ENCODE measurements around the gene RPS27L. TPM values are rescaled to one million over a fixed set of nuclear protein-coding genes. Genes with fewer than 3 reads are reported as not detected.

The RPS27L gene
- total RNA-seq, 1 experiment from 2014 or later = 133 TPM

DNA sequence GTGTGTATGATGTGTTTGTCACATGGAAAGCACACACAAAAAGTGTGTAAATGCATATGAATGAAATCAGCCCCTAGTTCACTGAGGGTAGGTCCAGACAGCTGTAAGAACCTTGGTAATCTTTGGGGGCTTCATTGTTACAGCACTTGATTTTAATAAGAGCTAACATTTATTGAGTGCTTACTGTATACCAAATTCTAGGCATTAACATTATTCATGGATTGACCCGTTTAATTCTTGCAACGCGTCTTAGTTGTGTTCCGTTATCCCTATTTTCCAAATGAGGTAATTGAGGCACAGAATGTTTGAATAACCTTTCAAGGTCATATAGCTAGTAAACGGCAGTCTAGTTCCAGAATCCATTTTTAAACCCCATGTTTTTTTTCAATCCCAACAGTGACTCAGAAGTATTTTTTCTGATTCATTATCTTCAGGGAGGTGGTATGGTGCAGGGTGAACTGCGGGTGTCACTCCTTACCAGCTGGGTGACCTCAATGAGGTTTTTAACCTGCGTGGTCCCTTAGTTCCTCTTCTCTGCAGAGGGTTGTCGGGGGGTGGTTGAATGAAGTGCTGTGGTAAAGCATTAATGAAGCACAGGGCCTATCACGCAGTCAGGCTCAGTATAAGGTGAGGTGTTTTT is 46.3 kb upstream of the RPS27L start:
- Mint-ChIP-seq H3K9me3 (no peaks in the 10 kb centered on the region), H3K36me3 (no peaks in the 10 kb centered on the region; the same call in 1 of the 2 replicates), H3K27ac (no peak overlapping the region), H3K4me3 (no peak overlapping the region), H3K27me3 (ENCODE audit: low read depth) (no peaks in the 10 kb centered on the region), H3K4me1 (peaks cover 29% of the 10 kb centered on the region)
- no peak for DNase-seq (ENCODE audit: low spot score)
- CTCF ChIA-PET = interaction anchor here (1.2 to 2.1 kb wide), 3 partner anchors 10 to 199 kb away, joined by 3 to 6 read pairs (median 3); no protein-coding TSS in a partner anchor
- TF ChIP-seq MLX (CRISPR knock-in tag; IDR thresholded peaks at IDR 0.05) (no peak), CBFB (CRISPR knock-in tag; IDR thresholded peaks at IDR 0.05; ENCODE audit: low read depth) (no peak), KAT7 (CRISPR knock-in tag; IDR thresholded peaks at IDR 0.05; ENCODE audit: borderline replicate concordance) (no peak), ZNF396 (CRISPR knock-in tag; IDR thresholded peaks at IDR 0.05; ENCODE audit: borderline replicate concordance) (no peak), SP1 (CRISPR knock-in tag; conservative IDR thresholded peaks at IDR 0.05) (no peak), ATF1 (CRISPR knock-in tag; IDR thresholded peaks at IDR 0.05) (no peak), PRRX2 (CRISPR knock-in tag; IDR thresholded peaks at IDR 0.05) (no peak), ZBTB21 (CRISPR knock-in tag; IDR thresholded peaks at IDR 0.05; ENCODE audit: borderline replicate concordance) (no peak), GRHL2 (CRISPR knock-in tag; IDR thresholded peaks at IDR 0.05; ENCODE audit: insufficient replicate concordance, severe bottlenecking) (no peak), ZNF263 (CRISPR knock-in tag; IDR thresholded peaks at IDR 0.05; ENCODE audit: low read depth) (no peak), JAZF1 (CRISPR knock-in tag; IDR thresholded peaks at IDR 0.05) (no peak), RORB (CRISPR knock-in tag; IDR thresholded peaks at IDR 0.05) (no peak), ESRRA (CRISPR knock-in tag; IDR thresholded peaks at IDR 0.05; ENCODE audit: borderline replicate concordance) (no peak)
- TF ChIP-seq, protein P1, sequence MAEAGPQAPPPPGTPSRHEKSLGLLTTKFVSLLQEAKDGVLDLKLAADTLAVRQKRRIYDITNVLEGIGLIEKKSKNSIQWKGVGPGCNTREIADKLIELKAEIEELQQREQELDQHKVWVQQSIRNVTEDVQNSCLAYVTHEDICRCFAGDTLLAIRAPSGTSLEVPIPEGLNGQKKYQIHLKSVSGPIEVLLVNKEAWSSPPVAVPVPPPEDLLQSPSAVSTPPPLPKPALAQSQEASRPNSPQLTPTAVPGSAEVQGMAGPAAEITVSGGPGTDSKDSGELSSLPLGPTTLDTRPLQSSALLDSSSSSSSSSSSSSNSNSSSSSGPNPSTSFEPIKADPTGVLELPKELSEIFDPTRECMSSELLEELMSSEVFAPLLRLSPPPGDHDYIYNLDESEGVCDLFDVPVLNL (CRISPR knock-in tag; IDR thresholded peaks at IDR 0.05; ENCODE audit: borderline replicate concordance, low read depth) = no peak
- POLR2A ChIA-PET = no interaction called here
- ATAC-seq = peak; percentile 57; the same call in 1 of the 2 replicates

- ATAC-seq (no peak), DNase-seq (ENCODE audit: low spot score) (no peak)
- Mint-ChIP-seq H3K9me3 (no peaks in the 10 kb centered on the region), H3K4me3 (no peak overlapping the region), H3K4me1 (peaks cover 36% of the 10 kb centered on the region), H3K27me3 (ENCODE audit: low read depth) (no peaks in the 10 kb centered on the region), H3K27ac (peak overlapping the region; percentile 48; the same call in 1 of the 2 replicates), H3K36me3 (no peaks in the 10 kb centered on the region; the same call in 1 of the 2 replicates)
- ChIA-PET CTCF (interaction anchor here (0.6 to 2.1 kb wide), 7 partner anchors 9 to 461 kb away, joined by 3 to 6 read pairs (median 4); no protein-coding TSS in a partner anchor), POLR2A (interaction anchor here (0.6 to 1.1 kb wide), 2 partner anchors 14 to 717 kb away, joined by 3 read pairs; partner anchors contain the start of gene RAB8B)
- TF ChIP-seq ZNF671 (CRISPR knock-in tag; IDR thresholded peaks at IDR 0.05) (no peak), NFE2L1 (CRISPR knock-in tag; IDR thresholded peaks at IDR 0.05) (no peak), ZNF423 (CRISPR knock-in tag; IDR thresholded peaks at IDR 0.05) (no peak)
Measured at GRCh38 chr15:63202861-63203260, 45.6 kb upstream of the RPS27L start.

- ATAC-seq = no peak
- ChIA-PET CTCF (no interaction called here), POLR2A (no interaction called here)
- Mint-ChIP-seq H3K4me3 (no peak overlapping the region), H3K36me3 (no peaks in the 10 kb centered on the region; the same call in 1 of the 2 replicates), H3K27me3 (ENCODE audit: low read depth) (no peaks in the 10 kb centered on the region), H3K27ac (peak overlapping the region; percentile 6; the same call in 1 of the 2 replicates), H3K4me1 (peaks cover 56% of the 10 kb centered on the region), H3K9me3 (no peaks in the 10 kb centered on the region)
- DNase-seq (ENCODE audit: low spot score) = no peak
- TF ChIP-seq ZNF671 (CRISPR knock-in tag; IDR thresholded peaks at IDR 0.05) = no peak
- TF ChIP-seq ELF4 (CRISPR knock-in tag; IDR thresholded peaks at IDR 0.05; ENCODE audit: low read depth) = no peak
- TF ChIP-seq ZMAT4 (CRISPR knock-in tag; IDR thresholded peaks at IDR 0.05) = no peak
- TF ChIP-seq ZNF396 (CRISPR knock-in tag; IDR thresholded peaks at IDR 0.05; ENCODE audit: borderline replicate concordance) = no peak
- TF ChIP-seq, protein P2, sequence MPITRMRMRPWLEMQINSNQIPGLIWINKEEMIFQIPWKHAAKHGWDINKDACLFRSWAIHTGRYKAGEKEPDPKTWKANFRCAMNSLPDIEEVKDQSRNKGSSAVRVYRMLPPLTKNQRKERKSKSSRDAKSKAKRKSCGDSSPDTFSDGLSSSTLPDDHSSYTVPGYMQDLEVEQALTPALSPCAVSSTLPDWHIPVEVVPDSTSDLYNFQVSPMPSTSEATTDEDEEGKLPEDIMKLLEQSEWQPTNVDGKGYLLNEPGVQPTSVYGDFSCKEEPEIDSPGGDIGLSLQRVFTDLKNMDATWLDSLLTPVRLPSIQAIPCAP (CRISPR knock-in tag; IDR thresholded peaks at IDR 0.05) = no peak
- TF ChIP-seq ZNF263 (CRISPR knock-in tag; IDR thresholded peaks at IDR 0.05; ENCODE audit: low read depth) = no peak
- no peak for TF ChIP-seq USF1 (CRISPR knock-in tag; IDR thresholded peaks at IDR 0.05)
- no peak for TF ChIP-seq GTF2I (CRISPR knock-in tag; conservative IDR thresholded peaks at IDR 0.05)
- TF ChIP-seq ATF1 (CRISPR knock-in tag; IDR thresholded peaks at IDR 0.05) = no peak
- TF ChIP-seq, protein P3, sequence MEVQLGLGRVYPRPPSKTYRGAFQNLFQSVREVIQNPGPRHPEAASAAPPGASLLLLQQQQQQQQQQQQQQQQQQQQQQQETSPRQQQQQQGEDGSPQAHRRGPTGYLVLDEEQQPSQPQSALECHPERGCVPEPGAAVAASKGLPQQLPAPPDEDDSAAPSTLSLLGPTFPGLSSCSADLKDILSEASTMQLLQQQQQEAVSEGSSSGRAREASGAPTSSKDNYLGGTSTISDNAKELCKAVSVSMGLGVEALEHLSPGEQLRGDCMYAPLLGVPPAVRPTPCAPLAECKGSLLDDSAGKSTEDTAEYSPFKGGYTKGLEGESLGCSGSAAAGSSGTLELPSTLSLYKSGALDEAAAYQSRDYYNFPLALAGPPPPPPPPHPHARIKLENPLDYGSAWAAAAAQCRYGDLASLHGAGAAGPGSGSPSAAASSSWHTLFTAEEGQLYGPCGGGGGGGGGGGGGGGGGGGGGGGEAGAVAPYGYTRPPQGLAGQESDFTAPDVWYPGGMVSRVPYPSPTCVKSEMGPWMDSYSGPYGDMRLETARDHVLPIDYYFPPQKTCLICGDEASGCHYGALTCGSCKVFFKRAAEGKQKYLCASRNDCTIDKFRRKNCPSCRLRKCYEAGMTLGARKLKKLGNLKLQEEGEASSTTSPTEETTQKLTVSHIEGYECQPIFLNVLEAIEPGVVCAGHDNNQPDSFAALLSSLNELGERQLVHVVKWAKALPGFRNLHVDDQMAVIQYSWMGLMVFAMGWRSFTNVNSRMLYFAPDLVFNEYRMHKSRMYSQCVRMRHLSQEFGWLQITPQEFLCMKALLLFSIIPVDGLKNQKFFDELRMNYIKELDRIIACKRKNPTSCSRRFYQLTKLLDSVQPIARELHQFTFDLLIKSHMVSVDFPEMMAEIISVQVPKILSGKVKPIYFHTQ (CRISPR knock-in tag; IDR thresholded peaks at IDR 0.05) = no peak
- no peak for TF ChIP-seq IRF2 (CRISPR knock-in tag; IDR thresholded peaks at IDR 0.05; ENCODE audit: borderline replicate concordance, low read depth)
Measured at GRCh38 chr15:63200464-63201249, 43.4 kb upstream of the RPS27L start.
